Spleen (tissue), 7 donors: ENCODE results near the gene INA.

Experiments
- CTCF ChIP-seq, 11 experiments: fragments of 200-600 bp in 7 of 11; fragments of 450-650 bp in 4 of 11; sonication (generic) in 4 of 11; IDR thresholded peaks in 8 of 11; conservative IDR thresholded peaks in 3 of 11; 1 replicate in 7 of 11; 2 replicates in 4 of 11; pipeline versions ENCODE4 v1.4.0 to v1.8.0; 2016 to 2021; ENCODE audit warnings: antibody characterized with exemption in 11 of 11, inconsistent platforms in 4 of 11, mild to moderate bottlenecking in 1 of 11
- POLR2A ChIP-seq, 3 donors: fragments of 450-650 bp; IDR thresholded peaks; one replicate each; pipeline ENCODE4 v1.5.1; 2017; ENCODE audit warnings: antibody characterized with exemption in 3 of 3, mild to moderate bottlenecking in 1 of 3
- donor health status: DM: no; HTN: no; CAD: no; lungs with moderate emphysema.
- donor health status: DM: no; HTN: no; CAD: no.
- donor health status: DM: no; HTN: no; CAD: no.

GRCh38 chr10:103310197-103310596, 33.3 kb downstream of the INA start:
- no peak for TF ChIP-seq CTCF (IDR thresholded peaks at IDR 0.05 in 8 of 11, conservative IDR thresholded peaks at IDR 0.05 in 3 of 11)
- TF ChIP-seq POLR2A (IDR thresholded peaks at IDR 0.05), result no peak
